ENCODE data around the gene MTR.
A peak's percentile ranks its signal among the peaks of the same experiment; 100 is the strongest.

Gene MTR

DNA sequence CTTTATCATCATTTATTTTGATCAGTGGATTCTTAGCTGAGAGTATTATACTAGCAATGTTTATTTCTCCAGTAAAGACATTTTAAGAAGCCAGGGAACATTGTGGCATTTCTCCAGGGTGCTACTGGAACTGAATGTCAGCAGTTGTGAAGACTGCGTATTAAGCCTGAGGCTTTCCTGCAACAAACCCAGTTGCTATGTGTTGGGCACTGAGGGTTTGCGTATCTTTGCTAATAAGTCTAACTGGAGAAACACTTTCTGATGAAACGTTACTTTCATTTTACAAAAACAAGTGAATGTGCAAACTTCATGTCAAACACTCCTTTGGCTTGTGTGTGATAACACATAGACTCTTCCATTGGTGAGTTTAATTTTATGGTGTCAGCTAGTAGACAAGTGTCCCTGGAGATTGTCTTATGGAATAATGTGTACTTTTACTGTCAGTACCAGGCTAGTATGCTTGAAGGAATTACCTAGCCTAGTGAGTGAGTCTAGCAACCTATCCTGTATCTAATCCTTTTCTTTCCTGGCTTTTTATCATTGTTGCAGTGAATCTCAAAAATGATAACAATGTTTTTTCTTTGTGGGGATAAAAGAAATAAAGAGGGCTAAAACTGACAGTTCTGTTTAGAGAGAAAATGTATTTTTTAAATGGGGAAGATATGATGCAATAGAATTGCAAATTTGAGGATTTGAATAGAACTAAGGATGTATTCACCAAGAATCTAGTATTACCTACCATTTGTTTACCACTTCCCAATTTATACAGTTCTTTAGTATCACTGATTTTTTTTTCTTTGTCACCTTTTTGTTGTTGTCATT, 70.1 kb downstream of the MTR start:
- no peak for DNase-seq

DNA sequence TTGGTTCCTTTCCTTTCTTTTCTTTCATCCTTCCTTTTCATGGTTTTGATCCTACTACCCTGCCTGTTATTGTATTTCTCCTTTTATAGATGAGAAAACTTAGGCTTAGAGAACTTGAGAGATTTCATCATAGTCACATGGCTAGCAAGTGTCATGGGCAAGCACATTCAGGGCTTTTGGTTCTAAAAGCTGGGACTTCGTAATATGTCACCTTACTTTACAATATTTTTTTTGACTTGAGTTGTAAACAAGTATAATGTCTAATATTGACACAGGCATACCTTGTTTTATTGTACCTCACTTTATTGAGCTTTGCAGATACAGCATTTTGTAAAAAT, 70.7 kb downstream of the MTR start:
- DNase-seq, result no peak

GRCh38 chr1:236868625-236869467, 73.8 kb downstream of the MTR start:
- DNase-seq, result peak; percentile 54

- no peak for DNase-seq
Measured at GRCh38 chr1:236869911-236870310, 74.8 kb downstream of the MTR start.

- DNase-seq, result no peak
Measured at GRCh38 chr1:236870721-236871120, 75.6 kb downstream of the MTR start.

DNA sequence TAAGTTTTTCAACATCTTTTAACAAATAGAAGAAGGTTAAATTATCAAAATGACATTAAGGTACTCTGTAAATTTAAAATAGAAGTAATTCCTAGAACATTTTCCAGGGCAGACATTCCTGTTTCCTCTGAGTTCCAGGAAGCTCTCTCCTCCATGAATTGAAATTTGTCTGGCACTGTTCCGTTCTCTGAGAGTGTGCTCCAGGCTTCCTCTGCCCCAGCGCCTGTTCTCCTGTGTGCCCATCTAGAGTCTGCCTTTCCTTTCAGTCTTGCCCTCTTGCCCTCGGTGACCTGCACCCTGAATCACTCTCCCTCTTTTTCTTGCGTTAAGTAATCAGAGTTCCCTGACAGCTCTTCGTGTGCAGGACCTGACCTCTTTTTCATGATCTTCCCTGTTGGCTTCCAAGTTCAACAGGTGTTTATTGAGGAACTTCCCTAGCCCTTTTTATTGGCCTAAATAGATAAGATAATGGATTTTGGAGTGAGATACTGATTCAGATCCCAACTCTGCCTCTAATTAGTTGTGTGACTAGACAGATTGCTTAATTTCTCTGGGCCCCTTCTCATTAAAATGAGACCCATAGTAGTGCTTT, 77.1 kb downstream of the MTR start:
- DNase-seq, result no peak

GRCh38 chr1:236875975-236876374, 80.9 kb downstream of the MTR start:
- no peak for DNase-seq

DNA sequence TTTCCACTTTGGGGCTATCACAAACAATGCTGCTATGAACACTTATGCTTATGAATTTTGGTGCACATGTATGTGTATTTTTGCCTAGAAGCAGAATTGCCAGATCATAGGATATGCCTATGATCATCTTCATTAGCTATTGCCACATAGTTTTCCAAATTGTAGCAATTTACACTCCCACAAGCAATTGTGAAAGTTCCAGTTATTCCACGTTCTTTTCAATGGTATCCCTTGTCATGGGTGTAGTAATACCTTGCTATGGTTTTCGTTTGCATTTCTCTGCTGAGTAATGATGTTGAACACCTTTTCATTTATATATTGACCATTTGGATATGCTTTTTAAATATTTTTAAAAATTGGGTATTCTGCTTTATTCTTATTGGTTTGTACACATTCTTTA, 82.6 kb downstream of the MTR start:
- DNase-seq, result no peak

DNA sequence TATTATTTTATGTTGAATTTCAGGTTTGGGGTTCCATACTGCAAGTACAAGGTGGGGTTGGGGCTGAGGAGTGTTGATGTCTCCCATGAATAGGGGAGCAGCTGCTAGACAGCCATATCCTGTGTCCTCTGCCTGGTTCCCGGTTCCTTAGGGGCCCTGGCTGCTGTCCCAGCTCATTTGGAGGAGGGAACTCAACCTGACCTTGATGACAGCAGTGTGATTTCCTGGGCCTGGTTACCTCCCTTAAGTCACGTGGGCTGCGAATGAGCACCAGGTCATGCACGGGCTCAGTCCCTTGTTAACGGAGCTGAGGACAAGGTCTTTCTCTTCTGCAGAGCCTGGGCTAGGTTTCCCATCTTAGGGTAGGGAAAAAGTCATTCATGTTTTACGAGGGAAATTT, 85.1 kb downstream of the MTR start:
- no peak for DNase-seq

- DNase-seq, result no peak
Measured at GRCh38 chr1:236882678-236883077, 87.6 kb downstream of the MTR start.

DNA sequence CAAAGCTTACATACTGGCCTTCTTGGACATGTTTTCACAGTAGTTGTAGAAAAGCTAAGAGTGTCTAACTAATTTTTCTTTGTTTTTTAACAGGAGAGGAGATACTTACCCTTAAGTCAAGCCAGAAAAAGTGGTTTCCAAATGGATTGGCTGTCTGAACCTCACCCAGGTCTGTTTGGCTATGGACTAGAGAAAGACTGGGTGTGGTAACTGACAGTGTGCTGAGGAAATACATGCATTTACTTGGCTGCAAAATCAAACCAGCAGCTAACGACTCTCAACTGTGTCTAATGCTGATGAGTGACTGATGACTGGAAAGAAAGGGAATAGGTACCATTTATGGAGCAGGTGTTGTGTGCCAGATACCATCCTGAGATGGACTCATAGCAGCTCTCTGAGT, 91.1 kb downstream of the MTR start:
- DNase-seq, result no peak

GRCh38 chr1:236887081-236887480, 92.0 kb downstream of the MTR start:
- DNase-seq, result no peak

- DNase-seq, result peak; percentile 48
Measured at GRCh38 chr1:236888126-236888525, 93.0 kb downstream of the MTR start.

GRCh38 chr1:236888903-236889302, 93.8 kb downstream of the MTR start:
- no peak for DNase-seq

DNA sequence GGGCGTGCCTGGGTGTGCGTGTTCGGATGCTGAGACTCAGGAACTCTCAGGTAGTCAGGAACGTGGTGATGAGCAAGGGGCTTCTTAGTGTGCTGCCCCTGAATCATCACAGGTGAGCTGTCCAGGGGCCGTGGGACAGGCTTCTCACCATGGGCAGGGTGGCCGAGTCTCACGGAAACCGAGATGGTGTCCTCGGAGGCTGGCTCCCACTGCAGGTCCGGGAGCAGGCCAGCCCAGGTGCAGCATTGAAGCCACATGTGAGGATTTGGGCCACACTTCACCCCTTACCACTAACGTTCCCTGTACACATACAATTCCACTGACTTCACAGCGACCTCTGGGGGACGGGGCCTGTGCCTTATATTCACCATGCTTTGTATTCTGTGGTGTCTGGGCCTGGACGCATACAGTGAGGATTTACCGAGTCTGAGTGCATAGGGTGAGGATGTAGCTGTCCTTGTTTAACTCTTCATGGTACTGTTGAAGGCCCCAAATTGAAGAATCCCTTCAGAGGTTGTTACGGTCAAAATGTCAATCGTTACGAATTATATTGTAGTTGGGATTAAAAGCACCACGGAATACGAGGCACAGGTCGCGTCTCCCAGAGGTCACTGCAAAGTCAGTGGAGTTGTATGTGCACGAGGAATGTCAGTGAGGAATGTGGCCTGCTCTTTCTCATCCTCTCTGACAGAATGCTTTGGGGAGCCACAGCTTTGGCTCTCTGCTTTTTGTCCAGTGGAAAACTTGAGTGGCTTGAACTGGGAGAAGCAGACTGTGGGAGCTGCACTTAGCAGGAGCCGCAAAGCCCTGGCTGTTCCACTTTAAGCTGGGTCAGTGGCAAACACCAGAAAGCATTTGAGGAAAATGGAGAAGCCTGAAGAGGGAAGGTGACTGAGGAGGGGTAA, 95.3 kb downstream of the MTR start:
- no peak for DNase-seq

- DNase-seq, result no peak
Measured at GRCh38 chr1:236893626-236894545, 98.8 kb downstream of the MTR start.

DNA sequence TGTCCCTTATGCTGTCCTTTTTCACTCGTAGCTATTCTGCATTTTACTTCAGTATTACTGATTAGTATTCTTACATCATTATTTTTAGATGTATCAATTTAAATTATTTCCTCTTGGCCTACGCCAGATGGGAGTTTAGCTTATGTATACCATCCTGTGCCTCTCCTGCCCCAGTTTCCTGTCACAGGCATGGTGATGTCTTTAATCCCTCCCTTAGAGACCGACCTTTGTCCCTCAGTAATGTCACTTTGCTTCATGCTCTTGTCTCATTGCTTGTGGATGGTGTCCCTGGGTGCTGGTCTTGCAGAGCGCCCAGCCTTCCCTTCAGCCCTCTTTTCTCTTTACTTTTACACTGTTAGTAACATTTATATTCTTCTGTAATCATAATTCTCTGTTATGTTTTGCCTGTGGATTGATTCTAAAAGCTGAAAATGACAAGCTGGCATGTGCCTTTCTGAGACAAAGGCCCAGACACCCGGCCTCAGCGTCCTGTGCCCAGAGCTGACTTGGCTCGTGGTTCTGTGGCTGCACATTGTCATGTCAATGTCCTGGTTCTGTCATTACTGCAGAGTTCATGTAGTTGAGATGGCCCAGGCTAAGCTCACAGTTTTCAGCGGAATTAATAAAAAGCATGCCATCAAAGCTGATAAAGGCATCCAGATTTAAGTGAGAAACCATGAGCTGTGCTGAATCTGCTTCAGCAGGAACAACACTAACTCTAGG, 100.7 kb downstream of the MTR start:
- no peak for DNase-seq

GRCh38 chr1:236896716-236897115, 101.6 kb downstream of the MTR start:
- no peak for DNase-seq

- peak; percentile 10 for DNase-seq
Measured at GRCh38 chr1:236904892-236905741, 110.0 kb downstream of the MTR start.

- no peak for DNase-seq
Measured at GRCh38 chr1:236907205-236907604, 112.1 kb downstream of the MTR start.
